ENCODE measurements around the gene PDPR.
"Not testable (repeated sequence)": the region's sequence is repeated elsewhere in the genome, so short reads cannot be mapped to it uniquely, and the experiment has no call there.

Gene PDPR

DNA sequence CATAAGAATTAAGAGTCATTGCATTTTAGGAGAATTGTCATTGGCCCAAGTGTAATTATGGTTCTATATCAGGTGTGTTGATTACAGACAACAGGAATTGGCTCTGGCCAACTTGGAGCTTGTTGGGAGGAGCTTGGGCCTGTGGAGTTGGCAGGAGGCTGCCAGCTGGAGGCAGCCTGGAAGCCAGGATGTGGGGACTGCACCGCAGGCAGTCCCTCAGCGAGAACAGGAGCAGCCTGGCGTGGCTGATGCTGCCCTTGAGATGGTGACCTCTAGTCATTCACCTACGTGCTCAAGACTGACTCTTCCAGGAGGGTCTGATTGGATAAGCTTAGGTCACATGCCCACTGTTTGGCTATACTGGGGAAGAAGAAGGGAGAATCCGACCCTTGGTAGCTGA is 13.6 kb downstream of the PDPR start:
- DNase-seq (ENCODE audit: low read depth in 3 of 3, low spot score in 1 of 3), result not testable (repeated sequence)

DNA sequence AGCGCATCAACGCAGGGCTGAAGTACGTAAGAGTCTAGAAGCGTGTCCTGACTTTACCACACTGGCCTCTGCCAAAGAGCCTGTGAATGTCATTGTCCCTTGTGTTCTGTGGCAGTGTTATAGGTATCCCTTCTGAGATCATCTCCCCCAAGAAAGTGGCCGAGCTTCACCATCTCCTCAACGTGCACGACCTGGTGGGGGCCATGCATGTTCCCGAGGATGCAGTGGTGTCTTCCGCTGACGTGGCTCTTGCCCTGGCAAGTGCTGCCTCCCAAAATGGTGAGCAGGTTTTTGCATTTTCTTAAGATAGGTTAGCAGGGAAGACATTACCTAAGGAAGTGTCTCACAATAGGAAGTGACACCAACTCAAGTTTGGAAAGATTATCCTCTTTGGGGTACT is 14.7 kb downstream of the PDPR start:
- DNase-seq (ENCODE audit: low read depth in 3 of 3, low spot score in 1 of 3), result not testable (repeated sequence)

DNA sequence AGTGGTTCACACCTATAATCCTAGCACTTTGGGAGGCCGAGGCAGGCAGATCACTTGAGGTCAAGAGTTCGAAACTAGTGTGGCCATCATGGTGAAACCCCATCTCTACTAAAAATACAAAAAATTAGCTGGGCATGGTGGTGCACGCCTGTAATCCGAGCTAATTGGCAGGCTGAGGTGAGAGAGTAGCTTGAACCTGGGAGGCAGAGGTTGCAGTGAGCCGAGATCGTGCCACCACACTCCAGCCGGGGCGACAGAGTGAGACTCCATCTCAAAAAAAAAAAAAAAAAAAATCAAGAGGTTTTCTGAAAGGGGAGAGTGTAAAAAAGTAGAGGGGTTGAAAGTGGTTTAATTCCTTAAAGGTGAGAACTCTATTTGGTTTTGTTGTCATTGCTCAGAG is 21.7 kb downstream of the PDPR start:
- DNase-seq (ENCODE audit: low read depth in 3 of 3, low spot score in 1 of 3), result not testable (repeated sequence)

DNA sequence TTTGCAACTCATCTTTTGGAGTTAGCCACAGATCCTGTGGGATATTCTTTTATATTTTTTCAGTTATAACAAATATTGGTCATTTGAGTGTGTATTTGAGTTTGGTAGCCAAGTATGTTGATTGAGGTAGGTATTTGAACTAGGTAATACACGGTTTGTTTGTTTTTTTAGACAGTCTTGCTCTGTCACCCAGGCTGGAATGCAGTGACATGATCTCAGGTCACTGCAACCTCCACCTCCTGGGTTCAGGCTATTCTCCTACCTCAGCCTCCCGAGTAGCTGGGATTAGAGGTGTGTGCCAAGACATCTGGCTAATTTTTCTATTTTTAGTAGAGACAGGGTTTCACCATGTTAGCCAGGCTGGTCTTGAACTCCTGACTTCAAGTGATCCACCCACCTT is 22.5 kb downstream of the PDPR start:
- not testable (repeated sequence) for DNase-seq (ENCODE audit: low read depth in 3 of 3, low spot score in 1 of 3)

DNA sequence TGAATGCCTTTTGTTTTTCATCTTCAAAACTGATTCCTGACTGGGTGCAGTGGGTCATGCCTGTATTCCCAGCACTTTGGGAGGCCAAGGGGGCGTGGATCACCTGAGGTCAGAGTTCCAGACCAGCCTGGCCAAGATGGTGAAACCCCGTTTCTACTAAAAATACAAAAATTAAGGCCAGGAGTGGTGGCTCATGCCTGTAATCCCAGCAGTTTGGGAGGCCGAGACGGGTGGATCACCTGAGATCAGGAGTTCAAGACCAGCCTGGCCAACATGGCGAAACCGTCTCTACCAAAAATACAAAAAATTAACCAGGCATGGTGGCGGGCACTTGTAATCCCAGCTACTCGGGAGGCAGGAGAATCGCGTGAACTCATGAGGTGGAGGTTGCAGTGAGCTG is 28.6 kb downstream of the PDPR start:
- not testable (repeated sequence) for DNase-seq (ENCODE audit: low read depth in 3 of 3, low spot score in 1 of 3)

DNA sequence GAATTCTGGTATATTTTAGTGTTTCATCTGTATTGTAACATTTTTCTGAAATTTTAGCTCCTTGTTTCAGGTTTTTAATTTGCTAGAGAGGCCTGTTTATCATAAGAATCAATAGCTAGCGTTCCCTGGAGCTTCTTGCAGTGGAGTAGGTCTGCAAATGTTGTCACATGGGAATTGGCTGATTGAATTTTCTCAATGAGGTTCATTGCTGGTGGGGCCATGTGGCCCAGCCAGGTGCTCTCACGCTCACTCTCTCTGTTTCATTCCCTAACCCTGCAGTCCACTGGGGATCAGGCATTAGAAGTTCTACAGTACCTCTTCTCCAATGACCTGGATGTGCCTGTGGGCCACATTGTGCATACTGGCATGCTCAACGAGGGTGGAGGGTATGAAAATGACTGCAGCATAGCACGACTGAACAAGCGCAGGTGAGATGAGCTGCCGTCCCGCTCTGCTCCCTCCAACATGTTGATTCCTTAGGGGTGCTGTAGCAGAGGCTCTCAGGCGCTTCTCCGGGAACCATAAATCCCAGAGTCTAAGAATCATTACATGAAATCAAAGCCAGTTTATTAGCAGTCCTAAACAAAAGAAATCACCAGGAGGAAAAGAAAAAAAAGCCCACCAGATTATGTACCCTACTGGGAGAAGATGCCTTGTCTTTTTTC is 29.2 kb downstream of the PDPR start:
- not testable (repeated sequence) for DNase-seq (ENCODE audit: low read depth in 3 of 3, low spot score in 1 of 3)

DNA sequence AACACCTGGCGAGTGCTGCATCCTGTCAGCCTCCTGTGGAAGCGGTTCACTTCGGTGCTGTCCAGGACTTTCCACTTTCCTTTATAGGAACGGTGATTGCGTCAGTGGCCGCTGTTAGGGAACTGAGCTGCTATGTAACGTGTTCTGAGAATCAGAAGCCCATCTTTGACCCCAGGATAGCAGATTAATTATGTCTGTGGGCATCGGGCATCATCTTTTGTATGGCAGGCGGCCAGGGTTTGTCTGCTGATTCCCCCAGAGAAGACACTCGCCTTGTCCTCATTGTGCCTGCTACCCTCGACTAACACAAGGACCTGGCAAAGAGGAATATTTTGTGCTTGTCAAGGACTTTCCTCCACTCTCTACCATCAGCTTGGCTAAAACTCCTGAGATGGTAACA is 33.7 kb downstream of the PDPR start:
- not testable (repeated sequence) for DNase-seq (ENCODE audit: low read depth in 3 of 3, low spot score in 1 of 3)

DNA sequence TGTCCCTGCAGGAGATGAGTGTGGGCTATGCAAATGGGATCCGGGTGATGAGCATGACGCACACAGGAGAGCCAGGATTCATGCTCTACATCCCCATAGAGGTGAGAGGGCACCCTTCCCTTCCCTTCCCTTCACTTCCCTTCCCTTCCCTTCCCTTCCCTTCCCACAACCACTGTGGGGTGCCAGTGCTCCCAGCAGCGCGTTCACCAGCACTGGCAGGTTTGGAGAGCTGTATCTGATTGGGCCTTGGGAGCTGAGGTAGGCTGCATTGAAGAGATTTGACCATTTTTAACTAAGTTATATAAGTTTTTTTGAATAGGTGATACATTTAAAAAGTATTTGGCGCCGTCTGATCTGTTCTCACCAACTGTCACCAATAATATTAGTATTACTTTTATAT is 34.3 kb downstream of the PDPR start:
- DNase-seq (ENCODE audit: low read depth in 3 of 3, low spot score in 1 of 3), result not testable (repeated sequence)

DNA sequence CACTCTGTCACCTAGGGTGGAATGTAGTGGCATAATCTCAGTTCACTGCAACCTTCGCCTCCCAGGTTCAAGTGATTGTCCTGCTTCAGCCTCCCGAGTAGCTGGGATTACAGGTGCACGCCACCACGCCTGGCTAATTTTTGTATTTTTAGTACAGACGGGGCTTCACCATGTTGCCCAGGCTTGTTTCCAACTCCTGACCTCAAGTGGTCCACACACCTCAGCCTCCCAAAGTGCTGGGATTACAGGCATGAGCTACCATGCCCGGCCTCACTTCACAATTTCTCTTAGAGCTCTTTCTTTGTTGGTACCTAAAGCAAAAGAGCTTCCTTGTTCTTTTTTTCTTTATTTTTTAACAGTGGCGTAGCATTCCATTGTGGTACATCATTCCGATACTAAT is 35.2 kb downstream of the PDPR start:
- DNase-seq (ENCODE audit: low read depth in 3 of 3, low spot score in 1 of 3), result not testable (repeated sequence)

DNA sequence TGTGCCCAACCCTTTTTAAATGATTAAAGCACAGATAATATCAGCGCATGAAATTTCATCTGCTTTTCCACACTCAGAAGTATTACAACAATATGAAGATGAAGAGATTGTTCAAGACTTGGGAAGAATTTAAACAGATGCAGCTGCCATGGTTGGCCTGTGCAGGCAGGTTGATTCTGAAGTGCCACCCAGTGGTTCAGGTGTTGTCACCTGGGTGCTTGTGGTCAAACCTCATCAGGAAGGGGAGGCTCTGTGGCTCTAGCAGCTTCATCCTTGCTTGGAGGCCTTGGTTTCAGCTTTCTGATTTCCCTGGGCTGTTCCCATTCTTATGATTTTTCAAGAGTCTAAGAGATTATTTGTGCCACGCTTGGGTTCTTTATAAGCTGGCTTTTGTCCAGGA is 37.3 kb downstream of the PDPR start:
- no peak for DNase-seq (ENCODE audit: low read depth in 3 of 3, low spot score in 1 of 3)

DNA sequence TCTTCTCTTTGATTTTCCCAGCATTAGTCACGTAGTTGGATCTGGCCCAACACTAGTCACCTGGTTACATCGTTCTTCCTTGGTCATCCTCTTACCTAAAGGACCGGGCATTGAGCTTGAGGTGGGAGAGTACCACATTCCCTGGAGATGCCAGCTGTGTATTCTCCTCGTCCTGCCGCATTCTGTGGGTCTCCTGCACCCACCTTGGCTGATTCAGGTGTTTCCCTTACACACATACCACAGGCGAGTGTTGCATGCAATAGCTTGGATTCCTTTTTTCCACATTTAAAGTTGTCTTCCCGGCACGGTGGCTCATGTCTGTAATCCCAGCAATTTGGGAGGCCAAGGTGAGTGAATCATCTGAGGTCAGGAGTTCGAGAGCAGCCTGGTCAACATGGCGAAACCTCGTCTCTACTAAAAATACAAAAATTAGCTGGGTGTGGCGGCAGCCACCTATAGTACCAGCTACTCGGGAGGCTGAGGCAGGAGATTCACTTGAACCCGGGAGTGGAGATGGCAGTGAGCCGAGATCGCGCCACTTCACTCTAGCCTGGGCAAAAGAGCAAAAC is 37.9 kb downstream of the PDPR start:
- DNase-seq (ENCODE audit: low read depth in 3 of 3, low spot score in 1 of 3), result no peak

DNA sequence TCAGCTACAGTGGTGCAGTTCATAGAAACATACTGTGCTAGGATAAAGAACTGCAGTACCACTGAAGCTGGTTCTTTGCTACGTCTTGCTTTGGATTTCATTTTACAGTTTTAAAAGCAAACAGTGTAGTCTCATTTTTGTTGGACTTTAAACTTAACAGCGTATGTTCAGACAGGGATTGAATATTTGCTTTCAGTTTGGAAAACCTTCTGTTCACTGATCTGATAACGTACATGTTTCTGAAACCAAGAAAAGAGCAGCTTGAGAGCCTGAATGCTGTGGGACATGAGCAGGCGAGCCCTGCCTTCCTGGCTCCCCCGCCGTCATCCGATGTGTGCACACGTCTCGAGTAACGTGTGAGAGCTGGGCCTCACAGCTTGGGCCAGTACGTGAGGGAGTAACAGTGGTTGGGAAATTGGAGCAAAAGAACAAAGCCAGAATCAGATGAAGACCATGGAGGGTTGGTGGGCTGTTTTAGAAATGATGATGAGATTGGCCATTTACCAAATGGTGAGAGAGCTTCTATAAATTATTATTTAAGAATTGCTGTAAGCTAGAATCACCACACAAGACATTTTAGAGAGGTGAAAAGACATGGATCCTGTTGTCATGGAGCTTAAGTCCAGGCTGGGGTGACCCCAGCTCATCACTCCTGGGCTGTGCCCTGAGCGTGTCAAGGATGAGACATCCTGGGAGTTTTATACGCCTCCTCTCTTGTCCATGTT is 38.6 kb downstream of the PDPR start:
- no peak for DNase-seq (ENCODE audit: low read depth in 3 of 3, low spot score in 1 of 3)

DNA sequence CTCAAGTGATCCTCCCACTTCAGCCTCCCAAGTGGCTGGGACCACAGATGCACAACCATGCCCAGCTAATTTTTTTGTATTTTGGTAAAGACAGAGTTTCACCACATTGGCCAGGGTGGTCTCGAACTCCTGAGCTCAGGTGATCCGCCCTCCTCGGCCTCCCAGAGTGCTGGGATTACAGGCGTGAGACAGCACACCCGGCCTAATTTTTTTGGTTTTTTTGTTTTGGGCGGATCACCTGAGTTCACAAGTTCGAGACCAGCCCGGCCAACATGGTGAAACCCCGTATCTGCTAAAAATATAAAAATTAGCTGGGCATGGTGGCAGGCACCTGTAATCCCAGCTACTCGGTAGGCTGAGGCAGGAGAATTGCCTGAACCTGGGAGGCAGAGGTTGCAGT is 40.6 kb downstream of the PDPR start:
- DNase-seq (ENCODE audit: low read depth in 3 of 3, low spot score in 1 of 3), result not testable (repeated sequence)

DNA sequence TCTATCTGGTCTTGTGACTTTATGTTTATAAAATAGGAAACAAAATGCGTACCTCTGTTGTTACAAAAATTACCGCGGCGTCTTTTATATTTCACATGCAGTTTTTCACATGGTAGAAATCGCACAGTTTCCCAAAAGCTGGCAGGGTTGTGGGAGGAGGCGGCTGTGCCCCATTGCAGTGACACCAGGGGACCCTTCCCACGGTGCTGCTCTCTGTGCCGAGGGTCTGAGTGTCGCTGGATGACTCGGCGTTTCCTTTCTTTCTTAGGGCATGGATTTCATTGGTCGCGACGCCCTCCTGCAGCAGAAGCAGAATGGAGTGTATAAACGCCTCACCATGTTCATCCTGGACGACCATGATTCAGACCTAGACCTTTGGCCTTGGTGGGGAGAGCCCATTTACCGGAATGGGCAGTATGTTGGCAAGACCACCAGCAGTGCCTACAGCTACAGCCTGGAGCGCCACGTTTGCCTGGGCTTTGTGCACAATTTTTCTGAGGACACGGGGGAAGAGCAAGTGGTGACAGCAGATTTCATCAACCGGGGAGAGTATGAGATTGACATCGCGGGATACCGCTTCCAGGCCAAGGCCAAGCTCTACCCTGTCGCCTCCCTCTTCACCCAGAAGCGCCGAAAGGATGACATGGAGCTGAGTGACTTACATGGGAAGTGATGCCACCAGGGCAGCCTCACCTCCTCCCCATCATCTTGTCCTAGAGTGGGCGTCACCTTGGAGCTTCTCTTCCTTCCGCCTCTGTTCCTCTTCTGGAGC is 42.3 kb downstream of the PDPR start:
- DNase-seq (ENCODE audit: low read depth in 3 of 3, low spot score in 1 of 3), result no peak

DNA sequence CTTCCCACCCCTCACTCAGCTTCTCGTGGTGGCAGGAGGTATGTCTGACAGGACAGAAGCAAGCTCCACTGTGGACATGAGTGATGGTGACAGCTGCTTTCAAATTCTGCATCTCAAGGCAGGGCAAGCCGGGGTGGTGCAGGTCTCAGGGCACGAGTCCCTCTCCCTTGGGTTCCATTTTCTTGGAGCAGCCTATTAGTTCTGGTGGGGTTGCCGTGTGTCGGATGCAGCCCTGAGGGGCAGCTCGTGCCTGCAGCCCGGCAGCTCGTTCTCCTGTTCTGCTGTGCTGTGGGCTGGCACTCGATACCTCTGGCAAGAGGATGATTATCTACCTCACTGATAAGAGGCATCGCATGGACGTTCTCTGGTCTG is 43.0 kb downstream of the PDPR start:
- no peak for DNase-seq (ENCODE audit: low read depth in 3 of 3, low spot score in 1 of 3)

DNA sequence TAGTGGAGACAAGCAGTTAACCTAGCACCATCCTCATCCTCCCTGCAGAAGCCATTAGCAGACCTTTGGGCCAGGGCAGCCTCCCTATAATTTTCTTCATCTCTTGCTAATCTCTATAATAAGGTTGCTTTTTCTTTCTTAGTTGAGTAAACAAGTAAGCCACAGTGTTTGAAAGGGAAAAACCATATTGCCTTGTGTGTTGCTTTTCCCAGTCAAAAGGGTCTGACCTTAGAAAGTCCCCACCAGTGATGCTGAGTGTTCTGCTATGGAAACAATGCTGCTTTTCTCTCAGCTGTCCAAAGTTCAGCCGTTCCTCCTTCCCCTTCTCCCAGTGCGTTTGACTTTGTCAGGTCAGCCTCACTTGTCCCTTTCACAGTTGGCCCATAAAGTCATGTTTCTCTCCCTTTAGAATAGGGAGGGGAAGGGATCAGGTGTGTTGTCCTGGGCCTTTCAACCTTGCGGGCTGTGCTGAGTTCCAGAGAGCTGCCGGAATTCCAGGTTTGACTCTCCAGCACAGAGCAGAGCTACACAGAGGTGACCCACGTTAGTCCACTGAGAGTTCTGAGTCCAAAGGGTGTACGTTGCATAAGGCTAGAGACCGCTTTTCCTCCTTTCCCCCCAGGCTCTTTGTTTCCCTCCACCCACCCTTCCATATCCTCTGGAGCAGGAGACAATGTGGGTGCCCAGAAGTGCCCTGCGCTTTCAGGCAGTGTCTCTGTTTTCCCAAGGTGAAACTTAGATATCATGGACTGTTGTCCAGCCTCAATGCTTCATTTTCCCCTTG is 43.5 kb downstream of the PDPR start:
- DNase-seq (ENCODE audit: low read depth in 3 of 3, low spot score in 1 of 3), result no peak

DNA sequence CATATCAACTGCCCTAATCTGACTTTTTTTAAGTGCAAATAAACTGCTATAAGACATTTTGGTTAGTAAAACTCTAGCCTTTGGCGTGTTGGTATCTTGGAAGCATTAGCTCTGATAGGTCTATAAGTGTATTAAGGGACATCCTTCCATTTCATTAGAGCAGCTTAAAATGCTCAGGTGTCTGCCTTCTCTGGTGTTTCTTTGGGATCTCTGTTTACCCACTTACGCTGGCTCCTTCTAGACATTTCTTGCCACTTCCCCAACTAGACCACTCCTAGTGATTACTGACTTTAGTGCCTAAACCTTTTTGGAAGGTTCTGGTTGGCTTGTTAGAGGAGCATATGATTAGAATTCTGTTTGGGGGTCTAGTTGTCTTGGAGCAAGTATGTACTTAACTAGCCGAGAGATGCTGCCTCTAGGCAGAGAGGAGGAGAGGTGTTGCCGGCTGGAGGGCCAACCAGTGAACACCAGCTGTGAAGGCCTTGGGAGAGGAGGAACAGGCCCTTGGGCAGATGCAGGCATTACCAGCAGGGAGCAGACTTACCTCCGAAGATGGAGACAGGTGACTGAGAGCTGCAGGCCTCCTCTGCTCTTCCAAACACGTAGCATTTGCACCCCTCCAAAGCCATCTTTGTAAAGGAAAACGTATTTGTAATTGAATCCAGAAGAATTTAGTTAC is 44.3 kb downstream of the PDPR start:
- no peak for DNase-seq (ENCODE audit: low read depth in 3 of 3, low spot score in 1 of 3)

DNA sequence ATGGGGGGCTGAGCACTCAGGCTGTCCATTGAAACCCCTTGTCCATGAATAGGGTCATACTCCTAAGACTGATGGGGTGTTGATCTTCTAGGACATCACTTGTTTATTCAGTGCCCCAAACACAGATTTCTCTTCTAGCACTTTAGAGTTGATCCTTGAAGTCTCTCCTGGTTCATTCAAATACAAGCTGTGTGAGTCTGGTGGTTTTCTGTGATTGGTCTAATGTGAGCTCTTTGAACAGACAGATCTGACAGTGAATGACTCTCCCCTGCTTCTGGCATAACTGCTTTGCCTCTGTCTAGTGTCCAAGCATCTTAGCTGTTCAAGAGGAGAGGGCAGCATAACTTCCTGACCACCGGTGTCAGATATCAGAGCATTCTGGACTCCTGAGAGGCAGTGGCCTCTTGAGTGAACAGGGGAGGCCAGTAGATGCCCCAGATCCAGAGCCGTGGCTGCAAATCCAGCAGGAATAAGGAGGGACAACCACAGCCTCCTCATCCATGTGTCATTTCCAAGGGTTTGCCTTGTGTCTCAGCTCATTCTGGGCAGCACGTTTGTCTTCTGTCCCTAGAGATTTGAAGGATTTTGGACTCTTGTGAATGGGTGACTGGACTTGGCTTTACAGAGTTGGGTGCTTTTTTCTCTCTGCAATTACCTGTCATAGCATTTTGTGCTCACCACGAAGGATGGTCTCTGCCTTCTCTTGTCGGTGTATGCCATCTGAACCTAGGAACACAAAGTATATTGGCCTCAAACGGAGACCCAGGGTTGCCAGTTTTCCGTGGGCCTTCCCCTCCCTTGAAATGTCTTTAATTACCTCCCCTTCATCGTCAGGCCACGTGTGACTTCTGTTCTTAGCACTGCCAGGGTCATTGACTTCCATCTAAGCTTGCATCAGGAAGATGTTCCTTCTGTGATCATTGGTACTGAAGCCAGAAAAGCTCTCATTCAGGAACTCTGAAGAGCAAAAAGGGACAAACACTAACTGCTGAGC is 45.5 kb downstream of the PDPR start:
- no peak for DNase-seq (ENCODE audit: low read depth in 3 of 3, low spot score in 1 of 3)

DNA sequence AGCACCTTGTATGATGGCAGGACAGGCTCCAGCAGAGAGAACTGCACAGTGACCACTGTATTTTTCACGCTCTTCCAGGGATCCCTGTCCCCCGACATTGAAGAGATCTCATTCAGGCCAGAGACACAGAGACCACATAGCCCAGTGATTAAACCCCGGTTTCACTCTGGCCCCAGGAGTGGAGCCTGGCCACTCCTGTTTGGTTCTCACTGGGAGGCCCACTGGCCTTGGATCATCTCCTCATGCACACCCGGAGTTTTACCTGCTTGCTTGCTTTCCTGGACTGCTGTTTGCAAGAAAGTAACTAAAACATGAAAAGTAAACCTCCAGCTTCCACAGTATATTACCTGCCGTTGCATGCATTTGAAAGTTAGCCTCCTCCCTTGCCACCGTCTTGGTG is 46.3 kb downstream of the PDPR start:
- DNase-seq (ENCODE audit: low read depth in 3 of 3, low spot score in 1 of 3), result no peak

All from stimulated activated CD4-positive, alpha-beta T cell treated with anti-CD3 and anti-CD28 coated beads, TNF-alpha, amount 100 ng/mL, for 1 hour (primary cell).